Fibroblast of lung (primary cell): ENCODE results near the gene FHL1.

ENCODE experiments used
- CTCF ChIP-seq, 2 donors: IDR thresholded peaks in 1 of 2; conservative IDR thresholded peaks in 1 of 2; 1 replicate in 1 of 2; 2 replicates in 1 of 2; pipeline ENCODE4 v1.5.1; 2011 to 2012; ENCODE audit warnings: low read length in 2 of 2, control low read depth in 1 of 2, inconsistent platforms in 1 of 2, low read depth in 1 of 2, mild to moderate bottlenecking in 1 of 2
- EZH2 ChIP-seq: IDR thresholded peaks from 2 replicates; pipeline ENCODE4 v1.5.1; 2012; ENCODE audit warnings: low read length, control low read depth, mild to moderate bottlenecking; ENCODE audit errors: missing control alignments

- TF ChIP-seq CTCF (conservative IDR thresholded peaks at IDR 0.05 in 1 of 2, IDR thresholded peaks at IDR 0.05 in 1 of 2; ENCODE audit: low read depth in 1 of 2, low read length in 2 of 2) (no peak), EZH2 (no peak)
These were observed 81.5 kb downstream of the FHL1 start for GRCh38 chrX:136228839-136229207.
